Transverse colon (tissue), 4 donors: ENCODE results near the gene GBX1. TPM values are rescaled to one million over a fixed set of nuclear protein-coding genes. Genes with fewer than 3 reads are reported as not detected.
A peak's percentile ranks its signal among the peaks of the same experiment; 100 is the strongest.

Source experiments
- DNase-seq: peaks from one replicate; pipeline ENCODE4 v3.0.0-alpha.2; 2019
- H3K27ac ChIP-seq, 4 donors: fragments of 200-600 bp; sonication (generic); 2 replicates each; pipeline ENCODE4 v1.5.1; 2016 to 2018; ENCODE audit warnings: inconsistent platforms in 4 of 4
- H3K27me3 ChIP-seq: fragments of 200-600 bp; sonication (generic); 2 replicates; pipeline ENCODE4 v1.5.1; 2017; ENCODE audit warnings: inconsistent platforms
- H3K36me3 ChIP-seq, 4 donors: fragments of 200-600 bp; sonication (generic); 2 replicates each; pipeline ENCODE4 v1.5.1; 2017 to 2019; ENCODE audit warnings: inconsistent platforms in 4 of 4
- H3K4me1 ChIP-seq, 4 donors: fragments of 200-600 bp; sonication (generic); 2 replicates each; pipeline ENCODE4 v1.5.1; 2017 to 2020; ENCODE audit warnings: inconsistent platforms in 4 of 4
- H3K4me3 ChIP-seq, 4 donors: fragments of 200-600 bp; sonication (generic); 1 replicate in 1 of 4; 2 replicates in 3 of 4; pipeline versions ENCODE4 v1.5.1 to v1.6.1; 2017 to 2019; ENCODE audit warnings: inconsistent platforms in 4 of 4
- H3K9me3 ChIP-seq, 2 donors: fragments of 200-600 bp; sonication (generic); 2 replicates each; pipeline ENCODE4 v1.5.1; 2017 to 2019; ENCODE audit warnings: inconsistent platforms in 2 of 2
- EP300 ChIP-seq: sonication (generic); formaldehyde crosslinking; IDR thresholded peaks from one replicate; pipeline ENCODE4 v1.6.1; 2017; ENCODE audit warnings: antibody characterized with exemption, low read depth
- POLR2A ChIP-seq: fragments of 450-650 bp; IDR thresholded peaks from one replicate; pipeline ENCODE4 v1.6.1; 2016; ENCODE audit warnings: antibody characterized with exemption, mild to moderate bottlenecking, moderate library complexity
- POLR2AphosphoS5 ChIP-seq, 3 donors: sonication (generic); formaldehyde crosslinking; IDR thresholded peaks; one replicate each; pipeline ENCODE4 v1.6.1; 2016; ENCODE audit warnings: antibody characterized with exemption in 3 of 3
- WGBS, 2 donors: methylation state at CpG; one replicate each; pipeline ENCODE4 v1.1.5; 2018; ENCODE audit warnings: low coverage in 1 of 2; 5-methylcytosine and 5-hydroxymethylcytosine counted together
- in situ Hi-C, 4 donors: fragments of 200-750 bp; cut with MboI; loops; one replicate each; pipeline versions ENCODE4 v1.15.0 to v1.15.1; 2017; ENCODE audit warnings: low sequenced_read_pairs in 3 of 4, low pct_ligation_motif_present in 1 of 4, low pct_unique_long_range_greater_than_20kb in 1 of 4
- intact Hi-C: fragments of 100-400 bp; cut with DNase I; formaldehyde crosslinking; loops from one replicate; pipeline ENCODE4 v1.15.1; 2023; ENCODE audit warnings: low total_unique reads
- total RNA-seq, 4 donors: library from RNA; depleted of rRNA; stranded (reverse); fragments of >200 nt; gene quantifications; one replicate each; pipeline ENCODE4 v1.1.0, GENCODE V29; 2016
- TF ChIP-seq, protein P1 (sequence below), 5 experiments: fragments of 200-600 bp in 3 of 5; fragments of 450-650 bp in 2 of 5; sonication (generic) in 3 of 5; IDR thresholded peaks; 1 replicate in 2 of 5; 2 replicates in 3 of 5; pipeline ENCODE4 v1.5.1; 2016 to 2017; ENCODE audit warnings: antibody characterized with exemption in 5 of 5, inconsistent platforms in 3 of 5, mild to moderate bottlenecking in 2 of 5, moderate library complexity in 1 of 5

Gene GBX1
- total RNA-seq, 4 donors from 2014 or later: not detected

DNA sequence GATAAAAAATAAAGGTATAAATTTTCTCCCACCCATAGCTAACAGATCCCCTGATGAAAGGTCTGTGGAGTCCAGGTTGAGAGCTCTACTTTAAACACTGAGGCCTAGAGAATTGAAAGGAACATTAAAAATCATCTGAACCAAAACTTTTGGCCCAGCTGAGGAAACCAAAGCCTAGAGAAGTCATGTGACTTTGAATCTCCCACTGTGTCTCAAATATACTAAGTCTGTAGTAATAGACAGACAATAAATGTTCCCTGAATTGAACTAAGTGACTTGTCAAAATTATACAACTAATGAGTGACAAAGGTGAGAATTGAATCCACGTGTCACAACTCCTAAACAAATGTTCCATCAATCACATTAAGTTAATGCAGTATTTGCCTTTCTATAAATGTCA, 5.7 kb downstream of the GBX1 start:
- Histone ChIP-seq H3K27ac (no peak overlapping the region), H3K4me1 (peaks cover 2 to 8% (median 5%) of the 10 kb centered on the region in 4 donors), H3K27me3 (peaks cover 84% of the 10 kb centered on the region), H3K9me3 (no peaks in the 10 kb centered on the region), H3K4me3 (no peak overlapping the region), H3K36me3 (no peaks in the 10 kb centered on the region)
- TF ChIP-seq, protein P1, sequence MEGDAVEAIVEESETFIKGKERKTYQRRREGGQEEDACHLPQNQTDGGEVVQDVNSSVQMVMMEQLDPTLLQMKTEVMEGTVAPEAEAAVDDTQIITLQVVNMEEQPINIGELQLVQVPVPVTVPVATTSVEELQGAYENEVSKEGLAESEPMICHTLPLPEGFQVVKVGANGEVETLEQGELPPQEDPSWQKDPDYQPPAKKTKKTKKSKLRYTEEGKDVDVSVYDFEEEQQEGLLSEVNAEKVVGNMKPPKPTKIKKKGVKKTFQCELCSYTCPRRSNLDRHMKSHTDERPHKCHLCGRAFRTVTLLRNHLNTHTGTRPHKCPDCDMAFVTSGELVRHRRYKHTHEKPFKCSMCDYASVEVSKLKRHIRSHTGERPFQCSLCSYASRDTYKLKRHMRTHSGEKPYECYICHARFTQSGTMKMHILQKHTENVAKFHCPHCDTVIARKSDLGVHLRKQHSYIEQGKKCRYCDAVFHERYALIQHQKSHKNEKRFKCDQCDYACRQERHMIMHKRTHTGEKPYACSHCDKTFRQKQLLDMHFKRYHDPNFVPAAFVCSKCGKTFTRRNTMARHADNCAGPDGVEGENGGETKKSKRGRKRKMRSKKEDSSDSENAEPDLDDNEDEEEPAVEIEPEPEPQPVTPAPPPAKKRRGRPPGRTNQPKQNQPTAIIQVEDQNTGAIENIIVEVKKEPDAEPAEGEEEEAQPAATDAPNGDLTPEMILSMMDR (IDR thresholded peaks at IDR 0.05): no peak
- TF ChIP-seq POLR2A: no peak
- no peak for TF ChIP-seq POLR2AphosphoS5 (IDR thresholded peaks at IDR 0.05)
- no peak for TF ChIP-seq EP300
- in situ Hi-C loops: no loop called here
- DNase-seq: no peak
- intact Hi-C loops: no loop called here
- 90 to 100% methylated on average over 1 of the region's 1 CpG for WGBS, 2 donors

DNA sequence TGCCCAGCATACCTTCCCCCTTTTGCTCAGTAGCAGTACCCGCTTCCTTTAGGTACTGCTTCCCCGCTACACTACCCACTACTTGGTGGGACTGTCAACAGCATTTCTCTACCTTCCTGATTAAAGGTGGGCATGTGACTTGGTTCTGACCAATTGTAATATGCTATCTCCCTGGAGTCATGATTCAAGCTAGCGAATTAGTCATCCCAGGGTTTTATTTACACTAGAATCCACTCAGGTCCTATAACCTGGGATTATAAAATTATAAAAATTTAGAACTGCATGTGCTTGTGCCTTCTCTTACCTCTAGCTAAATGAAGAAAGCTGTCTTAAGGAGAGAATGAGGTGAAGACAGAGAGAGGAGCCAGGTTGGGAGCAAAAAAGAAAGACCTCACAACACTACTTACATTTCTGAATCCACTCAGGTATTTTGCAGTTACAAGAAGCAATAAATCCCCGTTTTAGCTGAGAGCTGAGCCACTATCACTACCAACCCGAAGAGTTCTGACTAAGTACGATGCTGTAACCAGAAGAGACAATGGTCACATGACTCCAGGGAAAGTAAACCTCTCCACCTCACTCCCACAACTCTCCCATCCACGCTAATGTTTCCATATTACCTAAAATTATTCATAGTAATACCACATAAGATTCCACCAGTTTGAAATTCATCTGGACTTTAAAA, 9.7 kb downstream of the GBX1 start:
- WGBS, 2 donors: 39 to 45% methylated on average over 6 to 7 of the region's 7 CpGs
- DNase-seq: peak; percentile 4
- TF ChIP-seq EP300: no peak
- no peak for TF ChIP-seq POLR2A
- TF ChIP-seq POLR2AphosphoS5 (IDR thresholded peaks at IDR 0.05): no peak
- TF ChIP-seq, protein P1 (IDR thresholded peaks at IDR 0.05): no peak
- peak overlapping the region in 1 of 4 donors; percentile 5 for H3K27ac ChIP-seq
- H3K27me3 ChIP-seq: peaks cover 78% of the 10 kb centered on the region
- H3K36me3 ChIP-seq: no peaks in the 10 kb centered on the region
- intact Hi-C loops: no loop called here
- H3K4me3 ChIP-seq: no peak overlapping the region
- in situ Hi-C loops: no loop called here
- H3K9me3 ChIP-seq: no peaks in the 10 kb centered on the region
- H3K4me1 ChIP-seq: peaks cover 0 to 6% (median 2%) of the 10 kb centered on the region in 4 donors

DNA sequence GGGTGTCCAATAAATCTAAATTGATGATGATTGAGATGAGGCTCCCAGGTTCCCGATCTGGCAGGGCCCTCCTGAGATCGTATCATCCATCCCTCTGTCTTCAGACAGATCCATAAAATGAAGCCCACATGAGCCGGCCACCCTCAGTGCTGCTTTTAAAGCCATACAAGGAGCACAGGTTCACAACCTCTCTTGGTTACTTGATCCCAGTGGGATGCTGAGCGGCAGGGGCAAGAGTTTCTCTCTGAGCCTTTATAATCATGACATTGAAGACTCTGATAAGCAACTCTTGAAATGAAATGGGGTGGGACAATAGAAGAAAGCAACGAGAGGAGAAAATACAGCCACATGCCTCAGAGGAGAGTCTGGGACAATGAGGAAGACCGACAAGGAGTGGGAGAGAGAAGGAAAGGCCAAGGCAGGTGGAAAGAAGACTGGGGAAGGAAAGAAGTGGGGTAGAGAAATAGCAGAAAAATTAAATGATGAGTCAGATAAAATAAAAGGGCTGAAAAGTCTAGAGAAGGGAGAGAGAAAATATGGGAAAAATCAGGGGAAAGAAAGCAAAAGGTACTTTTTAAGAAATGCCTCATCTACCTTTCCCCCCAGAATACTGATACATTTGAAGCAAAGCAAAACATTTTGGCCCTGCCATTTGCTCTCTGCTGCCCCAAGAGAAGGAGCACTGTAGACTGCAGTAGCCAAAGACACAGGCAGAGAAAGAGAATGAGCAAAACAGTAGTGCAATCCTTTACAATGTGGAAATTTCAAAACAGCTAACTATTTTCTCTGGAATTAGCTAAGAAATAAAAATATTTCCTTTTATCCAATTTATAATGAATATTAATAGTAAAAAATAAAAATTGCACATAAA, 14.6 kb downstream of the GBX1 start:
- Histone ChIP-seq H3K36me3 (no peaks in the 10 kb centered on the region), H3K9me3 (no peaks in the 10 kb centered on the region), H3K4me3 (no peak overlapping the region), H3K27me3 (peaks cover 76% of the 10 kb centered on the region), H3K27ac (no peak overlapping the region), H3K4me1 (peaks cover 0 to 12% (median 3%) of the 10 kb centered on the region in 4 donors)
- no peak for DNase-seq
- in situ Hi-C loops (no loop called here), intact Hi-C loops (no loop called here)
- TF ChIP-seq EP300 (no peak), POLR2A (no peak), POLR2AphosphoS5 (IDR thresholded peaks at IDR 0.05) (no peak)
- TF ChIP-seq, protein P1 (IDR thresholded peaks at IDR 0.05): no peak
- 64 to 65% methylated on average over 6 of the region's 6 CpGs for WGBS, 2 donors

DNA sequence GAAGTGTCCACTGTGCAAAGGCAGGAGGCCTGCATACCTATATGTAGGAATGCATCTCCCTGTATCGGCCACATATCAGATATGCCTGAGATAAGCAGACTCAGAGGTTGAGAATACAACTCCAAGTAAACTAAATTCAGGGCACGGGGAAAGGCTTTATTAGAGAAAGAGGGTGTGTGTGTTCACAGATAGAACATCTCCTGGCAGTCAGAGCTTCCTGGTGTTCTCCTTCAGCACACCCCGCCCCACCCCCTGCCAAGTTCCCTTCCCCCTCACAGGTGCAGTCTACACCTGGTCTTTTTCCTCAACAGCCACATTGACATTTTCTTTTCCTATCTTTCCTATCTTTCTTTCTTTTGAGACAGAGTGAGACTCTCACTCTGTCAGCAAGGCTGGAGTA, 17.1 kb downstream of the GBX1 start:
- no peaks in the 10 kb centered on the region for H3K9me3 ChIP-seq
- intact Hi-C loops: no loop called here
- peak; percentile 20 for DNase-seq
- H3K36me3 ChIP-seq: no peaks in the 10 kb centered on the region
- no peak overlapping the region for H3K27ac ChIP-seq
- in situ Hi-C loops: no loop called here
- peaks cover 0 to 8% (median 0%) of the 10 kb centered on the region in 4 donors for H3K4me1 ChIP-seq
- WGBS, 2 donors: 44 to 62% methylated on average over 3 of the region's 3 CpGs
- TF ChIP-seq EP300: no peak
- H3K27me3 ChIP-seq: peaks cover 58% of the 10 kb centered on the region
- H3K4me3 ChIP-seq: no peak overlapping the region
